Transverse colon (tissue), 4 donors: Measurements from ENCODE around the gene ONECUT3.

Source experiments
- EP300 ChIP-seq: sonication (generic); formaldehyde crosslinking; IDR thresholded peaks from one replicate; pipeline ENCODE4 v1.6.1; 2017; ENCODE audit warnings: antibody characterized with exemption, low read depth
- POLR2A ChIP-seq: fragments of 450-650 bp; IDR thresholded peaks from one replicate; pipeline ENCODE4 v1.6.1; 2016; ENCODE audit warnings: antibody characterized with exemption, mild to moderate bottlenecking, moderate library complexity
- POLR2AphosphoS5 ChIP-seq, 3 donors: sonication (generic); formaldehyde crosslinking; IDR thresholded peaks; one replicate each; pipeline ENCODE4 v1.6.1; 2016; ENCODE audit warnings: antibody characterized with exemption in 3 of 3
- TF ChIP-seq, protein P1 (sequence below), 5 experiments: fragments of 200-600 bp in 3 of 5; fragments of 450-650 bp in 2 of 5; sonication (generic) in 3 of 5; IDR thresholded peaks; 1 replicate in 2 of 5; 2 replicates in 3 of 5; pipeline ENCODE4 v1.5.1; 2016 to 2017; ENCODE audit warnings: antibody characterized with exemption in 5 of 5, inconsistent platforms in 3 of 5, mild to moderate bottlenecking in 2 of 5, moderate library complexity in 1 of 5

GRCh38 chr19:1804858-1805257 lies 51.6 kb downstream of the ONECUT3 start:
- TF ChIP-seq POLR2A (no peak), POLR2AphosphoS5 (IDR thresholded peaks at IDR 0.05) (no peak), EP300 (no peak)
- TF ChIP-seq, protein P1, sequence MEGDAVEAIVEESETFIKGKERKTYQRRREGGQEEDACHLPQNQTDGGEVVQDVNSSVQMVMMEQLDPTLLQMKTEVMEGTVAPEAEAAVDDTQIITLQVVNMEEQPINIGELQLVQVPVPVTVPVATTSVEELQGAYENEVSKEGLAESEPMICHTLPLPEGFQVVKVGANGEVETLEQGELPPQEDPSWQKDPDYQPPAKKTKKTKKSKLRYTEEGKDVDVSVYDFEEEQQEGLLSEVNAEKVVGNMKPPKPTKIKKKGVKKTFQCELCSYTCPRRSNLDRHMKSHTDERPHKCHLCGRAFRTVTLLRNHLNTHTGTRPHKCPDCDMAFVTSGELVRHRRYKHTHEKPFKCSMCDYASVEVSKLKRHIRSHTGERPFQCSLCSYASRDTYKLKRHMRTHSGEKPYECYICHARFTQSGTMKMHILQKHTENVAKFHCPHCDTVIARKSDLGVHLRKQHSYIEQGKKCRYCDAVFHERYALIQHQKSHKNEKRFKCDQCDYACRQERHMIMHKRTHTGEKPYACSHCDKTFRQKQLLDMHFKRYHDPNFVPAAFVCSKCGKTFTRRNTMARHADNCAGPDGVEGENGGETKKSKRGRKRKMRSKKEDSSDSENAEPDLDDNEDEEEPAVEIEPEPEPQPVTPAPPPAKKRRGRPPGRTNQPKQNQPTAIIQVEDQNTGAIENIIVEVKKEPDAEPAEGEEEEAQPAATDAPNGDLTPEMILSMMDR (IDR thresholded peaks at IDR 0.05) = no peak
